HCT116 (cell line): ENCODE measurements around the gene EPHA1. TPM values are rescaled to one million over a fixed set of nuclear protein-coding genes. Genes with fewer than 3 reads are reported as not detected.

Source experiments
- ATAC-seq: fragments of 200-7000 bp; cut with Tn5 transposase; 2 replicates; pipeline ENCODE4 v1.9.1; 2020; ENCODE audit warnings: mild to moderate bottlenecking, moderate library complexity
- BruUV-seq: library from RNA; stranded (reverse); fragments of 400-500 nt; replicated peaks from 2 replicates; lab custom pipeline; 2021; lab: Mats Ljungman, UMichigan
- CTCF ChIA-PET: fragments of 300-600 bp; sonication (Branson Sonifier 250); formaldehyde crosslinking; loops from one replicate; lab custom pipeline; 2021; ENCODE audit warnings: antibody characterized with exemption; lab: Charles Lee
- POLR2A ChIA-PET: fragments of 300-600, 350-600 bp; sonication (Branson Sonifier 250); formaldehyde crosslinking; loops from one replicate; lab custom pipeline; 2021; ENCODE audit warnings: antibody characterized with exemption; lab: Charles Lee
- RAD21 ChIA-PET, 2 experiments: fragments of 300-600 bp; sonication (Branson Sonifier 250); formaldehyde crosslinking; loops; one replicate each; lab custom pipeline; 2023; ENCODE audit warnings: low total read pairs in 2 of 2; ENCODE audit not compliant: uncharacterized antibody in 2 of 2, unreplicated experiment in 2 of 2, low non-redundant PET in 1 of 2; lab: Charles Lee
- DNase-seq: peaks from one replicate; pipeline ENCODE4 v3.0.0-alpha.2; 2010; ENCODE audit warnings: low read depth, low spot score
- H2AFZ ChIP-seq: fragments of 200-600 bp; shearing (Covaris generic), sonication (generic); 2 replicates; pipeline ENCODE4 v1.6.1; 2017; ENCODE audit warnings: low read depth, mixed run types, mixed read lengths, antibody characterized with exemption, low read length; ENCODE audit not compliant: poor library complexity, severe bottlenecking
- H3K27ac ChIP-seq: 2 replicates; pipeline ENCODE4 v1.5.1; 2012; ENCODE audit warnings: low read depth, low read length
- H3K27me3 ChIP-seq: fragments of 200-600 bp; sonication (generic); 2 replicates; pipeline ENCODE4 v1.6.1; 2016; ENCODE audit warnings: mixed run types, low read length, mixed read lengths; ENCODE audit not compliant: insufficient read depth
- H3K36me3 ChIP-seq, 2 experiments: fragments of 200-500 bp in 1 of 2; fragments of 200-600 bp in 1 of 2; sonication (Bioruptor generic) in 1 of 2; sonication (generic) in 1 of 2; 2 replicates each; pipeline versions ENCODE4 v1.5.1 to v1.6.1; 2014 to 2016; ENCODE audit warnings: low read length in 2 of 2, inconsistent platforms in 1 of 2, mixed read lengths in 1 of 2, mixed run types in 1 of 2; ENCODE audit not compliant: insufficient read depth in 2 of 2, control insufficient read depth in 1 of 2
- H3K4me1 ChIP-seq, 2 experiments: fragments of 200-600 bp in 1 of 2; sonication (generic) in 1 of 2; 2 replicates each; pipeline versions ENCODE4 v1.5.1 to v1.6.1; 2012 to 2017; ENCODE audit warnings: low read length in 2 of 2, inconsistent platforms in 1 of 2, mild to moderate bottlenecking in 1 of 2, mixed read lengths in 1 of 2, mixed run types in 1 of 2, moderate library complexity in 1 of 2; ENCODE audit not compliant: insufficient read depth in 2 of 2, control insufficient read depth in 1 of 2
- H3K4me2 ChIP-seq: fragments of 200-600 bp; sonication (generic); 2 replicates; pipeline ENCODE4 v1.6.1; 2017; ENCODE audit warnings: mixed run types, low read length, mixed read lengths
- H3K4me3 ChIP-seq, 2 experiments: fragments of 200-600 bp in 1 of 2; sonication (generic) in 1 of 2; replicated peaks in 1 of 2; 2 replicates each; pipeline ENCODE4 v1.5.1; 2011 to 2016; ENCODE audit warnings: low read length in 2 of 2, control low read depth in 1 of 2, low read depth in 1 of 2, mild to moderate bottlenecking in 1 of 2, mixed read lengths in 1 of 2, mixed run types in 1 of 2
- H3K79me2 ChIP-seq: fragments of 200-600 bp; sonication (generic); 2 replicates; pipeline ENCODE4 v1.6.1; 2017; ENCODE audit warnings: mild to moderate bottlenecking, mixed run types, low read length, moderate library complexity, mixed read lengths; ENCODE audit not compliant: insufficient read depth
- H3K9ac ChIP-seq: fragments of 200-600 bp; sonication (generic); 2 replicates; pipeline ENCODE4 v1.6.1; 2016; ENCODE audit warnings: low read length, mixed read lengths
- H3K9me2 ChIP-seq: fragments of 200-600 bp; sonication (generic), shearing (Covaris generic); 2 replicates; pipeline ENCODE4 v1.6.1; 2017; ENCODE audit warnings: mixed run types, mild to moderate bottlenecking, moderate library complexity; ENCODE audit not compliant: insufficient read depth
- H3K9me3 ChIP-seq, 2 experiments: fragments of 200-500 bp in 1 of 2; fragments of 200-600 bp in 1 of 2; sonication (Bioruptor generic) in 1 of 2; sonication (generic) in 1 of 2; 2 replicates each; pipeline ENCODE4 v1.6.1; 2014 to 2017; ENCODE audit warnings: low read length in 2 of 2, mixed read lengths in 2 of 2, inconsistent platforms in 1 of 2, low read depth in 1 of 2, mild to moderate bottlenecking in 1 of 2, mixed run types in 1 of 2, moderate library complexity in 1 of 2; ENCODE audit not compliant: control insufficient read depth in 1 of 2, insufficient read depth in 1 of 2
- H4K20me1 ChIP-seq: fragments of 200-600 bp; sonication (generic), shearing (Covaris generic); 2 replicates; pipeline ENCODE4 v1.6.1; 2017; ENCODE audit warnings: mixed run types, mild to moderate bottlenecking, moderate library complexity; ENCODE audit not compliant: insufficient read depth
- CBX3 ChIP-seq: IDR thresholded peaks from 2 replicates; pipeline ENCODE4 v1.6.1; 2012; ENCODE audit warnings: low read depth
- REST ChIP-seq: IDR thresholded peaks from 2 replicates; pipeline ENCODE4 v1.6.1; 2012; ENCODE audit warnings: low read depth
- ZFX ChIP-seq: fragments of 450-650 bp; IDR thresholded peaks from 2 replicates; pipeline ENCODE4 v1.6.1; 2017
- ZNF274 ChIP-seq: fragments of 200-500 bp; sonication (Bioruptor generic); IDR thresholded peaks from 2 replicates; pipeline ENCODE4 v1.6.1; 2014; ENCODE audit warnings: mild to moderate bottlenecking, low read depth, low read length, inconsistent platforms
- intact Hi-C: fragments of 100-400 bp; cut with micrococcal nuclease; formaldehyde crosslinking; loops from 2 replicates; pipeline ENCODE4 v1.10.0; 2022
- total RNA-seq: library from RNA; stranded (reverse); gene quantifications from one replicate; pipeline ENCODE4 v1.2.1, GENCODE V29; 2021; ENCODE audit not compliant: unreplicated experiment
- TF ChIP-seq, protein P1 (sequence below): IDR thresholded peaks from 2 replicates; pipeline ENCODE4 v1.6.1; 2012

EPHA1 gene
- total RNA-seq, 1 experiment from 2014 or later = 29.9 TPM

DNA sequence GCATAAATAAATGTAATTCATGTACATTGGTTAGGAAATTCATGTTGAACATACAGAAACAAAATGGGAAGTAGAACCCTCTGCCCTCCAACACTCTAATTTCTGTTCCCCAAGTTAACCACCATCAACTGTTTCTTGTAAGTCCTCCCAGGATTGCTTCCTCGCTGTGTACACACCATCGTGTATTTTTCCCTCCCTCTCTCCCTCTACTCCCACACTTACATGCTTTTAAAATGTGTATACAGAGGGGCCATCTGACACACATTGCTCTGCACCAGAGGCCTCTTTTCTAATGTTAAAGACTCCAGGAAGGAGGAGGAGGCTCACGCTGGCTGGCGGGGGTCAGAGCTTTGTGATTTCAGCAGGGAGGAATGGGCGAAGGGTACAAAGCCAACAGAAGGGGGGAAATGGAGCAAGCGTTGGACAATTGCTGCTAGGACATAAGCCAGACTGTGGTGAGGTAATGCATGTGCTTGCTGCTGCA is 1.9 kb upstream of the EPHA1 start:
- H3K27me3 ChIP-seq = no peaks in the 10 kb centered on the region
- BruUV-seq = no TSS peak
- POLR2A ChIA-PET = no interaction called here
- peaks cover 3% of the 10 kb centered on the region; the same call in 1 of the 2 replicates for H3K79me2 ChIP-seq
- H3K9me3 ChIP-seq = no peaks in the 10 kb centered on the region
- intact Hi-C loops = no loop called here
- no peak overlapping the region for H3K27ac ChIP-seq
- RAD21 ChIA-PET = no interaction called here
- no peaks in the 10 kb centered on the region for H4K20me1 ChIP-seq
- no peak overlapping the region for H3K4me2 ChIP-seq
- H2AFZ ChIP-seq = no peak overlapping the region
- ATAC-seq (no peak), DNase-seq (no peak)
- no peak overlapping the region for H3K4me3 ChIP-seq
- CTCF ChIA-PET = no interaction called here
- H3K4me1 ChIP-seq = peaks cover 15 to 22% of the 10 kb centered on the region in 2 experiments; a peak in 3 of 4 replicates
- TF ChIP-seq, protein P1, sequence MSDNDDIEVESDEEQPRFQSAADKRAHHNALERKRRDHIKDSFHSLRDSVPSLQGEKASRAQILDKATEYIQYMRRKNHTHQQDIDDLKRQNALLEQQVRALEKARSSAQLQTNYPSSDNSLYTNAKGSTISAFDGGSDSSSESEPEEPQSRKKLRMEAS = no peak
- TF ChIP-seq REST (no peak), CBX3 (no peak)
- H3K9me2 ChIP-seq = no peaks in the 10 kb centered on the region
- H3K36me3 ChIP-seq = no peaks in the 10 kb centered on the region
- H3K9ac ChIP-seq = no peak overlapping the region

GRCh38 chr7:143408252-143408685 is 387 bp downstream of the EPHA1 start:
- peak; percentile 51 for ATAC-seq
- Histone ChIP-seq H3K9me3 (no peaks in the 10 kb centered on the region), H3K79me2 (peaks cover 3% of the 10 kb centered on the region; the same call in 1 of the 2 replicates), H3K4me2 (peak overlapping the region; percentile 92), H3K36me3 (no peaks in the 10 kb centered on the region), H3K27ac (peak overlapping the region; percentile 22; the same call in 1 of the 2 replicates), H2AFZ (no peak overlapping the region), H4K20me1 (no peaks in the 10 kb centered on the region), H3K27me3 (no peaks in the 10 kb centered on the region), H3K4me3 (peak overlapping the region; percentile 82 to 92), H3K9ac (peak overlapping the region; percentile 76), H3K9me2 (no peaks in the 10 kb centered on the region), H3K4me1 (peaks cover 15 to 22% of the 10 kb centered on the region in 2 experiments; a peak in 3 of 4 replicates)
- no peak for DNase-seq
- BruUV-seq = no TSS peak
- ChIA-PET CTCF (interaction anchor here (0.9 to 2.0 kb wide), 3 partner anchors 28 to 168 kb away, joined by 3 to 13 read pairs (median 3); no protein-coding TSS in a partner anchor), POLR2A (interaction anchor here (1.4 kb wide), 1 partner anchor 8 kb away, joined by 3 read pairs; no protein-coding TSS in a partner anchor), RAD21 (interaction anchor here (0.6 to 1.0 kb wide), 3 partner anchors 64 to 153 kb away, joined by 3 read pairs; no protein-coding TSS in a partner anchor)
- 0 out of 2 replicates have a peak, but pooled peaks have one; percentile 16 for TF ChIP-seq ZFX
- no peak for TF ChIP-seq ZNF274
- intact Hi-C loops = loop anchor here (2.0 to 5.0 kb wide), 4 partner anchors 87 to 167 kb away; no protein-coding TSS in a partner anchor
